Erythroblast (primary cell): ENCODE measurements around the gene ALDH3B1.
"Not testable (repeated sequence)": the region's sequence is repeated elsewhere in the genome, so short reads cannot be mapped to it uniquely, and the experiment has no call there.

Source experiments
- GATA1 ChIP-seq: IDR thresholded peaks from 2 replicates; pipeline ENCODE4 v1.6.1; 2011; ENCODE audit warnings: low read depth, mild to moderate bottlenecking, control low read depth, low read length, moderate library complexity
- POLR2A ChIP-seq: IDR thresholded peaks from 2 replicates; pipeline ENCODE4 v1.6.1; 2011; ENCODE audit warnings: mild to moderate bottlenecking, low read length

DNA sequence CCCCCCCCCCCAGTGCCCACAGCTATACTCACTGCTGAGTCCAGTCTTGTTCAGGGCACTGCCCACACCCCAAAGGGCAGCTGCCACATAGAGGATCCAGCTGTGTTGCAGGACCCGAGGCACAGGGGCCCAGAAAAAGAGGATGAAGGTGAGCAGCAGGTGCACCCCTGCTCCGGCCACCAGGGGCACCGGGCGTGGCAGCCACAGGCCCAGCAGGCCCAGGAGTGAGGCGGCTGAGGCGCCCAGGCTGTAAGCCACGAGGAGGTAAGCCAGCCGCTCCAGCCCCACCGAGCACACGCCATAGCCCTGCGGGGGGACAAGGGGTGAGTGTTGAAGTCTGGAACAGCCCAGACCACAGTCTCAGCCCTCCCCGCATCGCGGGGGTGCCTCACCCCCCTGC is 14.5 kb upstream of the ALDH3B1 start:
- TF ChIP-seq POLR2A, GATA1: not testable (repeated sequence)
